PC-9 (cell line): ENCODE measurements around the gene PCDHGA7.
"Not testable (repeated sequence)": the region's sequence is repeated elsewhere in the genome, so short reads cannot be mapped to it uniquely, and the experiment has no call there.

Experiments used
- EZH2 ChIP-seq: fragments of 200-600 bp; sonication (generic); IDR thresholded peaks from 2 replicates; pipeline ENCODE4 v1.8.0; 2017; ENCODE audit warnings: antibody characterized with exemption, low read depth
- TF ChIP-seq, protein P1 (sequence below): fragments of 200-600 bp; sonication (generic); conservative IDR thresholded peaks from 2 replicates; pipeline ENCODE4 v1.6.1; 2017; ENCODE audit warnings: mixed run types, antibody characterized with exemption, mild to moderate bottlenecking, moderate library complexity

DNA sequence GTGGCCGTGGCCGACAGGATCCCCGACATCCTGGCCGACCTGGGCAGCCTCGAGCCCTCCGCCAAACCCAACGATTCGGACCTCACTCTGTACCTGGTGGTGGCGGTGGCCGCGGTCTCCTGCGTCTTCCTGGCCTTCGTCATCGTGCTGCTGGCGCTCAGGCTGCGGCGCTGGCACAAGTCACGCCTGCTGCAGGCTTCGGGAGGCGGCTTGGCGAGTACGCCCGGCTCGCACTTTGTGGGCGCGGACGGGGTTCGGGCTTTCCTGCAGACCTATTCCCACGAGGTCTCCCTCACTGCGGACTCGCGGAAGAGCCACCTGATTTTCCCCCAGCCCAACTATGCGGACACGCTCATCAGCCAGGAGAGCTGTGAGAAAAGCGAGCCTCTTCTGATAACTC is 36.5 kb upstream of the PCDHGA7 start:
- TF ChIP-seq EZH2, result not testable (repeated sequence)
- TF ChIP-seq, protein P1, sequence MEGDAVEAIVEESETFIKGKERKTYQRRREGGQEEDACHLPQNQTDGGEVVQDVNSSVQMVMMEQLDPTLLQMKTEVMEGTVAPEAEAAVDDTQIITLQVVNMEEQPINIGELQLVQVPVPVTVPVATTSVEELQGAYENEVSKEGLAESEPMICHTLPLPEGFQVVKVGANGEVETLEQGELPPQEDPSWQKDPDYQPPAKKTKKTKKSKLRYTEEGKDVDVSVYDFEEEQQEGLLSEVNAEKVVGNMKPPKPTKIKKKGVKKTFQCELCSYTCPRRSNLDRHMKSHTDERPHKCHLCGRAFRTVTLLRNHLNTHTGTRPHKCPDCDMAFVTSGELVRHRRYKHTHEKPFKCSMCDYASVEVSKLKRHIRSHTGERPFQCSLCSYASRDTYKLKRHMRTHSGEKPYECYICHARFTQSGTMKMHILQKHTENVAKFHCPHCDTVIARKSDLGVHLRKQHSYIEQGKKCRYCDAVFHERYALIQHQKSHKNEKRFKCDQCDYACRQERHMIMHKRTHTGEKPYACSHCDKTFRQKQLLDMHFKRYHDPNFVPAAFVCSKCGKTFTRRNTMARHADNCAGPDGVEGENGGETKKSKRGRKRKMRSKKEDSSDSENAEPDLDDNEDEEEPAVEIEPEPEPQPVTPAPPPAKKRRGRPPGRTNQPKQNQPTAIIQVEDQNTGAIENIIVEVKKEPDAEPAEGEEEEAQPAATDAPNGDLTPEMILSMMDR, result not testable (repeated sequence)
